Chondrocyte (in vitro differentiated cells): ENCODE measurements around the gene SLC22A6. TPM values are rescaled to one million over a fixed set of nuclear protein-coding genes. Genes with fewer than 3 reads are reported as not detected.
A peak's percentile ranks its signal among the peaks of the same experiment; 100 is the strongest.

Experiments used
- DNase-seq: peaks from one replicate; pipeline ENCODE4 v3.0.0; 2021; ENCODE audit warnings: mixed read lengths, low spot score
- H3K27ac Mint-ChIP-seq: one replicate; pipeline ENCODE4 v1.8.0; 2021; ENCODE audit warnings: mild to moderate bottlenecking, moderate library complexity, mixed read lengths; ENCODE audit not compliant: unreplicated experiment
- H3K27me3 Mint-ChIP-seq: 2 replicates; pipeline ENCODE4 v1.8.0; 2021; ENCODE audit warnings: low read depth, mixed read lengths
- H3K36me3 Mint-ChIP-seq: 2 replicates; pipeline ENCODE4 v1.8.0; 2021; ENCODE audit warnings: low read depth, mixed read lengths
- H3K4me1 Mint-ChIP-seq: 2 replicates; pipeline ENCODE4 v1.8.0; 2021; ENCODE audit warnings: low read depth, mild to moderate bottlenecking, mixed read lengths
- H3K4me3 Mint-ChIP-seq: one replicate; pipeline ENCODE4 v1.8.0; 2021; ENCODE audit warnings: mild to moderate bottlenecking, moderate library complexity, mixed read lengths; ENCODE audit not compliant: unreplicated experiment
- H3K9me3 Mint-ChIP-seq: 2 replicates; pipeline ENCODE4 v1.8.0; 2021; ENCODE audit warnings: low read depth, mixed read lengths
- total RNA-seq: library from RNA; stranded (reverse); gene quantifications from 3 replicates; pipeline ENCODE4 v1.2.1, GENCODE V29; 2021
- TF ChIP-seq, protein P1 (sequence below): fragments of 200-600 bp; sonication (generic); IDR thresholded peaks from 2 replicates; pipeline ENCODE4 v1.5.0; 2021; ENCODE audit warnings: antibody characterized with exemption, mild to moderate bottlenecking, moderate library complexity

SLC22A6 gene
- total RNA-seq, 1 donor from 2014 or later: not detected

DNA sequence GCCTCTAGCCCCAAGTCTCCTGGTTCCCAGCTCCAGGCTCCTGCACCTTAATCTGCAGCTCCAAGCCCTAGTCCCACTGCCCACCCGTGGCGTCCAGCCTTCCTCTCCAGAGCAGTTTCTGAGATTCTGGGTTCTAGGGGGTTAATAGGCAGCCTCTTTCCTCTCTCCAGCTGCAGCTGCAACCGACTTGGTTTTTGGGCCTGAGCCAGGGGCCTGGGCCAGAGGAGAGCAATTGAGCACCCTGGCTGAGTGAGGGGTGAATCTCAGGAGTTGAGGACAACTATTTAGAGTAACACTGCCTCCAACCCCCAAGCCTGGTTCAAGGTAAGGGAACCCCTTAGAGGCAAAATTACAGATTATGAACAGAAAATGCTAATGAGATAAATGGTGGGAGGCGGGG, 54.6 kb downstream of the SLC22A6 start:
- DNase-seq: peak; percentile 40
- H3K27ac Mint-ChIP-seq: no peak overlapping the region
- H3K36me3 Mint-ChIP-seq: peaks cover 2% of the 10 kb centered on the region
- H3K4me1 Mint-ChIP-seq: peaks cover 13% of the 10 kb centered on the region
- H3K4me3 Mint-ChIP-seq: no peak overlapping the region
- peaks cover 45% of the 10 kb centered on the region for H3K27me3 Mint-ChIP-seq
- H3K9me3 Mint-ChIP-seq: no peaks in the 10 kb centered on the region
- TF ChIP-seq, protein P1, sequence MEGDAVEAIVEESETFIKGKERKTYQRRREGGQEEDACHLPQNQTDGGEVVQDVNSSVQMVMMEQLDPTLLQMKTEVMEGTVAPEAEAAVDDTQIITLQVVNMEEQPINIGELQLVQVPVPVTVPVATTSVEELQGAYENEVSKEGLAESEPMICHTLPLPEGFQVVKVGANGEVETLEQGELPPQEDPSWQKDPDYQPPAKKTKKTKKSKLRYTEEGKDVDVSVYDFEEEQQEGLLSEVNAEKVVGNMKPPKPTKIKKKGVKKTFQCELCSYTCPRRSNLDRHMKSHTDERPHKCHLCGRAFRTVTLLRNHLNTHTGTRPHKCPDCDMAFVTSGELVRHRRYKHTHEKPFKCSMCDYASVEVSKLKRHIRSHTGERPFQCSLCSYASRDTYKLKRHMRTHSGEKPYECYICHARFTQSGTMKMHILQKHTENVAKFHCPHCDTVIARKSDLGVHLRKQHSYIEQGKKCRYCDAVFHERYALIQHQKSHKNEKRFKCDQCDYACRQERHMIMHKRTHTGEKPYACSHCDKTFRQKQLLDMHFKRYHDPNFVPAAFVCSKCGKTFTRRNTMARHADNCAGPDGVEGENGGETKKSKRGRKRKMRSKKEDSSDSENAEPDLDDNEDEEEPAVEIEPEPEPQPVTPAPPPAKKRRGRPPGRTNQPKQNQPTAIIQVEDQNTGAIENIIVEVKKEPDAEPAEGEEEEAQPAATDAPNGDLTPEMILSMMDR: no peak

DNA sequence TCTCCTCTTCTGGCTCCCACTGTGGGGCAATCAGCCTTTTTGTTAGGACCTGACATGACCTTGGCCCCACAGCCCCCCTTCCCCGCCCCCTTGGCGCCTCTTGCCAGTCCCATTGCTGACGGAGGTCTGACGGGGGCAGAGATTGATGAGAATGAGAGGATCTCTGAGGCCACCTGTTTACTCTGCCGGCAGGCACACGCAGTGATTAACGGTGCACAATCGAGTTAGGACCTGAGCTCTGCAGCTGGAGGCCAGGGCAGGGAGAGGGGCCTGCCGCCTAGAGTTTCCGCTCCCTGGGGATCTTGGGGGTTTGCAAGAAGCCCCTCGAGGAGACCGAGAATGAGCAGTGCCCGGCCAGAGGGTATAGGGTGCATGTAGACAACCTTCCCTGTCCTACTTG, 56.8 kb downstream of the SLC22A6 start:
- H3K9me3 Mint-ChIP-seq: no peaks in the 10 kb centered on the region
- TF ChIP-seq, protein P1: no peak
- H3K27me3 Mint-ChIP-seq: peaks cover 53% of the 10 kb centered on the region
- peaks cover 2% of the 10 kb centered on the region for H3K36me3 Mint-ChIP-seq
- peaks cover 19% of the 10 kb centered on the region for H3K4me1 Mint-ChIP-seq
- peak; percentile 79 for DNase-seq
- no peak overlapping the region for H3K4me3 Mint-ChIP-seq
- H3K27ac Mint-ChIP-seq: no peak overlapping the region

DNA sequence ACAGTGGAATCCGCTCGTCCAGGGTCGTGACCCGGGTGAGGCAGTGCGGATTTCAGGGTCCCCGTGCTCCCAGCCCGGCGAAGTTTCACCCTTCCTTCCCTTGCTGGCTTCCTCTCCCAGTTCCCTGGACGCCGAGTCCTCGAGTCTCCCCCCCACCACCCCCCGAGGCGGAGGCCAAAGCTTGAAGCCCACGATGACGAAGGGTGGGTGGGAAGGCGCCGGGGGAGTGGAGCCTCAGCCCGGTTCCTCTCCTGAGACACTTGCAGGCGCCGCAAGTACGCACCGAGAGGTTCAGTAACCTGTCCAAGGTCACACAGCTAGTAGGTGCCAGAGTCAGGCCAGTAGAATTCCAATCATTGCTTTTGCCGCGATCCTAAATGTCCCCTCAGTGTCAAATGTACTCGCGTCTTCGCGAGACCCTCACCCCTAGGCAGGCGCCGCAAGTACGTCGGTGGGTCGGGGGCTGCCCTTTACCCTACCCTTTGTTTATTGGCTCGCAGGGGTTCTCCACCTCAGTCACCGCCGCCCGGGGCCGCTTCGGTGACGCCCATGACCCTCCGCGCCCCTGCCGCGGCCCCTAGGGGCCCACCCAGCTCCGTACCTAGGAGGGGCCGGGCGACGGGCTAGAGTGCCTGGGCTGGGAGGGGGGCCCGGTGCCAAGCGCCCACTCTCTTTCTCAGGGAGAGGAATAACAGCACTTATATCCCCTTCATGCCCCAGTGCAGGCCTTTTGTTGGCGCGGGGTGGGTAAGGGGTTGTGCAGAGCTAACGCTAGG, 57.9 kb downstream of the SLC22A6 start:
- Mint-ChIP-seq H3K4me1 (peaks cover 26% of the 10 kb centered on the region), H3K4me3 (no peak overlapping the region), H3K36me3 (peaks cover 2% of the 10 kb centered on the region), H3K27ac (no peak overlapping the region), H3K27me3 (peaks cover 61% of the 10 kb centered on the region), H3K9me3 (no peaks in the 10 kb centered on the region)
- DNase-seq: no peak
- TF ChIP-seq, protein P1: no peak

Other genes starting within 250 kb of the SLC22A6 start
- 10.2 to 13.0 TPM (median 11.3 TPM) in 3 replicates for gene ZBTB3, start 230.8 kb downstream of the SLC22A6 start, total RNA-seq
- 75.9 to 77.8 TPM (median 77.0 TPM) in 3 replicates for gene POLR2G, start 223.4 kb downstream of the SLC22A6 start, total RNA-seq
- gene TAF6L, start 213.6 kb downstream of the SLC22A6 start, total RNA-seq: 18.8 to 31.0 TPM (median 21.4 TPM) in 3 replicates
- 29.4 to 44.9 TPM (median 35.1 TPM) in 3 replicates for gene TMEM179B, start 197.6 kb downstream of the SLC22A6 start, total RNA-seq
- gene TMEM223, start 193.0 kb downstream of the SLC22A6 start, total RNA-seq: 11.4 to 16.2 TPM (median 14.7 TPM) in 3 replicates
- 51.3 to 69.5 TPM (median 52.4 TPM) in 3 replicates for gene NXF1, start 179.5 kb downstream of the SLC22A6 start, total RNA-seq
- gene STX5, start 152.9 kb downstream of the SLC22A6 start, total RNA-seq: 44.0 to 52.2 TPM (median 45.5 TPM) in 3 replicates
- 0.65 TPM in 1 of 3 replicates, not detected in the others for gene TEX54, start 152.1 kb downstream of the SLC22A6 start, total RNA-seq
- gene WDR74, start 145.4 kb downstream of the SLC22A6 start, total RNA-seq: 26.4 to 27.9 TPM (median 27.3 TPM) in 3 replicates
- 125 to 380 TPM (median 374 TPM) in 3 replicates for gene SLC3A2, start 104.1 kb downstream of the SLC22A6 start, total RNA-seq
- not detected in 3 replicates for gene CHRM1, start 63.6 kb downstream of the SLC22A6 start, total RNA-seq
- gene SLC22A8, start 30.9 kb upstream of the SLC22A6 start, total RNA-seq: not detected in 3 replicates
- not detected in 3 replicates for gene SLC22A24, start 159.3 kb upstream of the SLC22A6 start, total RNA-seq